HG03025 (cell line): Measurements from ENCODE around the gene PLSCR5.
A peak's percentile ranks its signal among the peaks of the same experiment; 100 is the strongest.

Source experiments
- ATAC-seq: cut with Tn5 transposase; IDR thresholded peaks from one replicate; pipeline ENCODE4 v1.9.1; 2021; ENCODE audit warnings: mild to moderate bottlenecking, moderate library complexity; ENCODE audit not compliant: unreplicated experiment, low FRiP score

Gene PLSCR5

DNA sequence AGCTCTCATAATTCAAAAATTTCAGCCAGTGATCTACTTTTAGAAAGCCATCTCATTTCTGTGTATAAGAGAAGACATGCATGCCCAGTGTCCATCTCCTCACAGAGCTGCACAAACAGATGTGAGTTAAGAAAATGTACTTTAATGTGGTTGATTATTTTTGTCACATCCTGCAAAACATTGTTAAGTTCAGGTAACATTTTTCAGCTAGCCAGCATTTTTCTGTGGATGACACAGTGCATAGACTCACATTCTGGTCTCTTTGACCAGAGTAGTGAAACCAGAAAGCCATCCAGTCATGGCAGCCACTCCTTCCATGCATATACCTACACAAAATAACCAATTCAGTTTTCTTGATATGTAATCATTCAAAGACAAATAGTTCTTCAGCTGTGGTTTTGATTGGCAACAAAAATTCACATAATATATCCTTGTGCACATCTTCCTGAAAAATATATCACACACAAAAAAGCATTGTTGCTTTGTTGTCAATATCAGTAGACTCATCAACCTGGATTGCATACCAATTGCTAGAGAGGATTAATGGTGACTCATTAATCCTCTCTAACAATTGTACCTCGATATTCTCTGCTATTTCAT lies 58.7 kb downstream of the PLSCR5 start:
- ATAC-seq, result no peak

DNA sequence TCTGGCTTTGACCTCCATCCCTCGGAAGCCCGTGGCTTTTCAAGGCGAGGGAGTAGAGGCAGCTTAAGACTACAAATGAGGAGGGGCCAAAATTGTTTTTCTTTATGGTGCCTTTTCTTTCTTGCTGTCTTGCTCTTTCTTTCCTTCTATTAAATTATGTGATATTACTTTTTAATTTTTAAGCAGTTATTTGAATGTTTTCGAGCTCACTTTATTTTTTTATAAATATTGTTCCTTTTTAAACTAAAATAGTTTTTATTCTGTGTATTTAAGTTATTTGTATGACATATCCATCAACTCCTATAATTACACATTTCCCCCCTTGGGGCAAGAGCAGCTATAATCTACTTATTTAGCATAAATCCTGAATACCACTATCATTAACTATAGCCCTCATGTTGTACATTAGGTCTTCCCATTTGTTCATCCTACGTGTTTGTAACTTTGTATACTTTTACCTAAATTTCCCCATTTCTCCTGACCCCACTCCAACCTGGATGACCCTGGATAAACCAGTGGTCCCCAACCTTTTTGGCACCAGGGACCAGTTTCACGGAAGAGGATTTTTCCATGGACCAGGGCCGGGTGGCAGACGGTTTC lies 60.1 kb downstream of the PLSCR5 start:
- ATAC-seq, result no peak

DNA sequence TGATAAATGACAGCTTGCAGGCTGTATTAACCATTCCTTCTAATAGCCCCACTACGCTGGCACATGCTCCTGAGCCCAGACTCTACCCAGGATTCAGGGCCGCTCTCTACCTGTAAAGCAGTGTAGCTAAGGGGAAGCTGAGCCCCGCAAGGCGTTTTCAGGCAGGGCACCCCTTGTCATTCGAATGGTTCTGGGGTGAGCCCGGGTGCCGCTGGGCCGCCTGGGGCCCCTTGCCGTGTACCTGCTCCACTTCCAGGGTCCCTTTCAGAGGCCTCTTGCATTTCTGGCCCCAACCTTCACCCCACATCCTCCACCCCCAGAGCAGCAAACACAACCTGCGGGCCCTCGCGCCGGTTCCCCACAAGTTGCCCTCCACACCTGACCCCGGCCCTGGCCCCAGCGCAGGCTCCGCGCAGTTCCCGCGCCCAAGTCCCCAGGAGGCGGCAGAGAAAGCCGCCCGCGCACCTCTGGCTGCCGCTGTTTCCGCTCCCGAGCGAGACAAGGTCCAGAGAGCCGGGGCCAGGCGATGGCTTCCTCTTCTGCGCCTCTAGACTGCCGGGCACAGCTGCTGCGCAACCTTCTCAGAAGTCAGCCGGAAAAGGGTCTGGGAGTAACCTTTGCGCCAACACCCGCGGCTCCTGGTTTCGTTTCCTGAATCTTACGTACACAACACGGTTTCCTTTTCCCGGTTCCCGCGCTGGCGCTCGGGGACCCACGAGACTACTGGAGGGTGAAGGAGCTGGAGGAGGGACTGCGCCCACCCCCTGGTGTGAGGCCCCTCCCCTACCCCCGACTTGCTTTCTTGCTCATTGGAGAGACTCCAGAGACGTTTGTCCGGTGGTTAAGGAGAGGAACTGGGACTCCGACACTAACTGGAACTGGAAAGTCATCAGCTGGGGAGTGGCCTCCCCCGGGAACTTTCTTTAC lies 60.9 kb downstream of the PLSCR5 start, which contains the start of gene PLSCR1:
TSS of gene PLSCR1 (minus strand) at position 606 of the 927 bp plus-strand sequence. CDS start 8,055 bp downstream, outside the sequence.
- peak; percentile 92 for ATAC-seq

DNA sequence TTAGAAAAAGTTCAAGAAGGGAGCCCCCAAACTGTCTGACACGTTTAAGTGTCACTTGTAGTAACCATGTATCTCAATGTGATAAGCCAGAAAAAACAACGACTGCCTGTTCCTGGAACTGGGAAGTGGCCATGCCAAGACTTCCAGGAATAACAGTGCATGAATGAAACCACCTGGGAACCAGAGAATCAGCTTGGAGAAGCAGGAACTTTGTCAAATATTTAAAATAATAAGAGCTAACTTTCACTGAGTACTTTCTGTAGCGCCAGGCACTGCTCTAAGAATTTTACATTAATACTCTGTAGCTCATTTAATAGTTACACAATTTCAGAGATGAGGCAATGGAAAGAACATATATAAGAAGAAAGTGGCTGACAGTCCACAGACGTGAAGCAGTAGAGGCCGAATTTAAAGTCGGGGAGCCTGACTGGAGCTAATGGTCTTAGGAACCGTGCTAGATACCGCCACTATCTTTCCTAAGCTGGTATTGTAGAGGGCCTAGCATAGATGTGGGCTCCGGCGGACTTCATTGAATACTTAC lies 61.6 kb downstream of the PLSCR5 start:
- peak; percentile 18 for ATAC-seq

DNA sequence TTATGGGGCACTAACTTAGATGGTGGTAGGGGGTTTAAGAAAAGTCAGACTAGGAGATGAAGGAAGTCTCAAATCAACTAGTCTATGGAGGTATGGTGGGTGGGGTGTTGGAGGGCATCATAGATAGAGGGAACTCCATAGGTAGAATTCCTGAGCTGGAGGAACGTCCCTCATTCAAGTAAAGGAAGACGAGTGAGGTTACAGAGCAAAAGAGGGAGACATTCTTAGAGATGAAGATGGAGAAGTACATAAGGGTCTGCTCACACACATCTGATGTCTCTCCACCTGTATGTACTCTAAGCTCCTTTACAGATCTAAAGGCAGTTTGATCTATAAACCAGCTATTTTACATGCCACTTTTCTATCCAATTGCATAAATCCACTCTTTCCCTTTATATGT lies 62.2 kb downstream of the PLSCR5 start:
- no peak for ATAC-seq

DNA sequence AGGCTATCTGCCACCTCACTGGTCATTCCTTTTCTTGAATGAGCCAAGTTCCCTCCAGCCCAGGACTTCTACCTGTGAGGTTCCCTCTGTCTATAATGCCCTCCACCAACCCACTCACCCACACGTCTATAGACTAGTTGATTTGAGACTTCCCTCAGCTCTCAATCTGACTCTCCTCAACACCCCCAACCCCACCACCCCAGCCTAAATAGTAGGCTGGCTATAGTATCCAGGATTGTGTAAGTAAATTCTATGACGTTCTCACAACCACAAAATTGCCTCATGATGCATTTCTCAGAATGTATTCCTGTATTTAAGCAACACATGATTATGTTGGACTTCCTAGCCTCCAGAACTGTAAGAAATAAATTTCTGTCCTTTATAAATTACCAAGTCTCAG lies 63.0 kb downstream of the PLSCR5 start:
- no peak for ATAC-seq

DNA sequence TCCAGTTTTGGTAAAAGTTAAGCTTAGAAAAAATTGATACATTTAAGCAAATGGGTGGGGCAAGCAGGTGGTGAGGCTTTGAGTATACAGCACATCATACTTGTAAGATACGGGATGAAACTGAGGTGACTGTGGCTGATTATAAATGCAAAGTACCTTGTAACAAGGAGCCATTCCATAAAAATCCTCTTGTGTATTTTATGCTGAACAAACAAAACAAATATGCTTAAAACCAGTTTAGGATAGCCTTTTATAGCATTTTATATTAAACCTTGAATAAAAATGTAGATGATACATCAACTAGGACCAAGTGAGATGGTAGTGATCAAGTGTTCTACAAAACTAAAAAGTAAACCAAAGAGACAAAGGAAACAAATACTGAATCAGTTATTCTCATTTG lies 64.2 kb downstream of the PLSCR5 start:
- ATAC-seq, result no peak

DNA sequence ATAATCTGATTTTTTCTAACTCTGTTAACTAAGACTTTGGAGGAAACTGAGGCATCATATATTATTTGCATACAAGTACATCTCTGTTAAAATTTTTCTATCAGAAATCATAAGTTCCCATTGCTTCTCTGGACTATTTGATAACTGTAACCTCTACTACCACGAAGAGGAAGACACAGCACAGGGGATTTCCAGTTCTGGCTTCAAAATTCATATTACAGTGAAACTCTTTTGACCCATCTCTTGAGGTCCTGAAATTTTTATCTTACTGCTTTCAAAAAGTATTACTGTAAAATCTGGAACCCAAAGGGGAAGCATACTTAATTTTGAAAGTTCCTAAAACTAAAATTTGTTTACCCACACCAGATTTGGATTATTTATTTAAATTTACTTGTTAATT lies 64.9 kb downstream of the PLSCR5 start:
- ATAC-seq, result no peak

DNA sequence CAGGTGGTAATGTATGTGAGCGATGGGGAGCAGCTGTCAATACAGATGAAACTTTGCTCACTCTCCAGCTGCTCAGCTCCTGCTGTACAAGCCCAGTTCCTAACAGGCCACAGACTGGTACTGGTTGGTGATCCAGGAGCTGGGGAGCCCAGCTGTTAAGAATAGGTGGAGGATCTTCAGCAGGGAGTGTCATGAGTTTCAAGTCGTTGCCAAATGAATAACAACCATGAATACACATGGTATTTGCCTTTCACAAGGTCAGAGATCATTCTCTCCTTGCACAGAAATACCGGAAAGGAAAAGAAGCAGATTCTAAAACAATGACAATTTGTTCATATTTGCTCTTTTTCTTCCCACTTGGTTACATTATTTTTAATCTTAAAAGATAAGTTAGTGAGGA lies 65.8 kb downstream of the PLSCR5 start:
- ATAC-seq, result no peak

DNA sequence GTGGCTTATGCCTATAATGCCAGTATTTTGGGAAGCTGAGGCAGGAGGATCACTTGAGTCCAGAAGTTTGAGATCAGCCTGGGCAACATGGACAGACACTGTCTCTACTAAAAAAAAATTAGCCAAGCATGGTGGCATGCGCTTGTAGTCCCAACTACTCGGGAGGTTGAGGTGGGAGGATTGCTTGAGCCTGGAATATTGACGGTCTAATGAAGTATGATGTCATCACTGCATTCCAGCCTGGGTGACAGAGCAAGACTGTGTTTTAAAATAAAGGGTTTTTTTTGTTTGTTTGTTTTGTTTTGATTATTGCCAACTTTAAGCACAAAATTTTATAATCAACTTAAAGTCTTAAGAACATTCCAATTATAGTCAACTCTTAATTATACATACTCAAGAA lies 67.5 kb downstream of the PLSCR5 start:
- no peak for ATAC-seq

DNA sequence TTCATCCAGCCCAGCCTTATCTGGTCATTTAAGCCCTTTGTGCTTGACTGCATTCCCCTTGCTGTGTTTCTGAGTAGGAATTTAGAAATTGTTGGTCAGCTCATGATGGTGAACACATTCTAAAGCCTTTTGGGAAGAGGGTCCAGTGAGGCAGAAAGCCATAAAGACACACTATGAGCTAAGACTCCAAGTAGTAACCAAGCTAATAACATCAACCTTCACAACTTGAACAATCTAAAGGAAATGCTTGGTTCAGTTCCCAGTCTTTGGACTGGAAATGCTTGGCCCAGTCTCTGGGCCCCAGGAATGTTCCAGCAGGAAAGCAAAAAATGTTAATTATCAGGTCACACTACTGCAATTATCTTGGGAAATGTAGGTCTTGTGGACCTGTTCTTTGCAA lies 68.5 kb downstream of the PLSCR5 start:
- no peak for ATAC-seq
